ENCODE measurements around the gene C2CD2. TPM values are rescaled to one million over a fixed set of nuclear protein-coding genes. Genes with fewer than 3 reads are reported as not detected.

The C2CD2 gene
- total and polyA plus RNA-seq, 2 donors (not counting 1 experiment from before 2014, with no cell fraction given): 6.8 to 11.9 TPM

DNA sequence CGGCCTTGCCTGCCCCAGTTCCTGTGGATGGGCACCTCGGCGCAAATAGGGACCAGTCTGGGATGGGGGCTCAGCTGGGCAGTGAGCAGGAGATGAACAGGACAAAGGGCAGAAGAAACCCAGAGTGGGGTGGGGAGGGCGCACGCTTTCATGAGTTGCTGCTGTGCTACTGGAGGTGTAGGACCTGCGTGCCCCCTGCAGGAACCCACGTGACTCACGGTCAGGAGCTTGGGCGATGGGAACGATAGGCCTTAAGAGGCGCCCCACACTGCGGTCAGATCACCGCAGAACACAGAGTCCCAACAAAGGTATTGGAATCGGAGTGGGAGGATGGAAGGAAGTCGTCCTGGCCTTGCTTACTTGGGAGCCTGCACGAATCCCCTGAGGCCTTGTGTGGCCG, 91.8 kb downstream of the C2CD2 start:
- ATAC-seq (ENCODE audit: low read depth) (no peak), DNase-seq (no peak)
- H3K27me3 Mint-ChIP-seq: no peaks in the 10 kb centered on the region
- intact Hi-C loops (cut with micrococcal nuclease): loop anchor here (10.0 kb wide), 1 partner anchor 143 kb away; no protein-coding TSS in a partner anchor
- H3K36me3 ChIP-seq (replicated peaks in 1 of 2; ENCODE audit: control extremely low read depth in 1 of 2, control insufficient read depth in 1 of 2, extremely low read depth in 1 of 2, insufficient read depth in 2 of 2, low read length in 1 of 2): peaks cover 0 to 21% of the 10 kb centered on the region in 2 experiments
- TF ChIP-seq, protein P1, sequence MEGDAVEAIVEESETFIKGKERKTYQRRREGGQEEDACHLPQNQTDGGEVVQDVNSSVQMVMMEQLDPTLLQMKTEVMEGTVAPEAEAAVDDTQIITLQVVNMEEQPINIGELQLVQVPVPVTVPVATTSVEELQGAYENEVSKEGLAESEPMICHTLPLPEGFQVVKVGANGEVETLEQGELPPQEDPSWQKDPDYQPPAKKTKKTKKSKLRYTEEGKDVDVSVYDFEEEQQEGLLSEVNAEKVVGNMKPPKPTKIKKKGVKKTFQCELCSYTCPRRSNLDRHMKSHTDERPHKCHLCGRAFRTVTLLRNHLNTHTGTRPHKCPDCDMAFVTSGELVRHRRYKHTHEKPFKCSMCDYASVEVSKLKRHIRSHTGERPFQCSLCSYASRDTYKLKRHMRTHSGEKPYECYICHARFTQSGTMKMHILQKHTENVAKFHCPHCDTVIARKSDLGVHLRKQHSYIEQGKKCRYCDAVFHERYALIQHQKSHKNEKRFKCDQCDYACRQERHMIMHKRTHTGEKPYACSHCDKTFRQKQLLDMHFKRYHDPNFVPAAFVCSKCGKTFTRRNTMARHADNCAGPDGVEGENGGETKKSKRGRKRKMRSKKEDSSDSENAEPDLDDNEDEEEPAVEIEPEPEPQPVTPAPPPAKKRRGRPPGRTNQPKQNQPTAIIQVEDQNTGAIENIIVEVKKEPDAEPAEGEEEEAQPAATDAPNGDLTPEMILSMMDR (IDR thresholded peaks at IDR 0.05): no peak
- TF ChIP-seq EZH2 (IDR thresholded peaks at IDR 0.05; ENCODE audit: borderline replicate concordance, insufficient read depth, low read depth, low read length, poor library complexity, severe bottlenecking): no peak
- ChIA-PET POLR2A (no interaction called here), CTCF (no interaction called here)
- H3K27ac Mint-ChIP-seq: no peak overlapping the region
- H3K27me3 ChIP-seq (replicated peaks in 1 of 4; ENCODE audit: control extremely low read depth in 1 of 4, control insufficient read depth in 3 of 4, insufficient read depth in 4 of 4, low read length in 3 of 4): no peaks in the 10 kb centered on the region
- H3K79me2 ChIP-seq (ENCODE audit: control insufficient read depth, insufficient read depth, low read length): peaks cover 54% of the 10 kb centered on the region
- 88% methylated on average over 15 of the region's 17 CpGs for WGBS (ENCODE audit: insufficient coverage)
- no peak overlapping the region for H3K27ac ChIP-seq (ENCODE audit: low read length in 2 of 2)
- no peak overlapping the region for H2AFZ ChIP-seq (ENCODE audit: insufficient read depth, low read depth, low read length, poor library complexity, severe bottlenecking)
- peaks cover 40% of the 10 kb centered on the region for H4K20me1 ChIP-seq (ENCODE audit: control insufficient read depth, insufficient read depth, low read length, poor library complexity, severe bottlenecking)
- no peaks in the 10 kb centered on the region for H3K9me3 ChIP-seq (ENCODE audit: control extremely low read depth in 1 of 3, control insufficient read depth in 2 of 3, insufficient read depth in 1 of 3, low read length in 2 of 3)
- no peak overlapping the region for H3K9ac ChIP-seq (ENCODE audit: low read length)
- H3K4me3 ChIP-seq (ENCODE audit: control extremely low read depth in 1 of 5, extremely low read depth in 1 of 5, insufficient read depth in 1 of 5, low read depth in 2 of 5, low read length in 4 of 5): no peak overlapping the region
- no peaks in the 10 kb centered on the region for H3K9me3 Mint-ChIP-seq (ENCODE audit: insufficient read depth)
- H3K4me3 Mint-ChIP-seq: no peak overlapping the region
- peaks cover 49% of the 10 kb centered on the region for H3K4me1 Mint-ChIP-seq
- no peak overlapping the region for H3K4me2 ChIP-seq (replicated peaks; ENCODE audit: low read depth, low read length, poor library complexity, severe bottlenecking)
- H3K4me1 ChIP-seq (ENCODE audit: control insufficient read depth in 2 of 2, insufficient read depth in 2 of 2, low read length in 2 of 2): peaks cover 19 to 37% of the 10 kb centered on the region in 2 donors

GRCh38 chr21:41861255-41861654, 92.6 kb downstream of the C2CD2 start:
- H3K27ac ChIP-seq (ENCODE audit: low read length in 2 of 2): no peak overlapping the region
- H3K4me3 ChIP-seq (ENCODE audit: control extremely low read depth in 1 of 5, extremely low read depth in 1 of 5, insufficient read depth in 1 of 5, low read depth in 2 of 5, low read length in 4 of 5): no peak overlapping the region
- peaks cover 19 to 37% of the 10 kb centered on the region in 2 donors for H3K4me1 ChIP-seq (ENCODE audit: control insufficient read depth in 2 of 2, insufficient read depth in 2 of 2, low read length in 2 of 2)
- no peaks in the 10 kb centered on the region for H3K9me3 ChIP-seq (ENCODE audit: control extremely low read depth in 1 of 3, control insufficient read depth in 2 of 3, insufficient read depth in 1 of 3, low read length in 2 of 3)
- intact Hi-C loops (cut with micrococcal nuclease): loop anchor here (10.0 kb wide), 1 partner anchor 144 kb away; no protein-coding TSS in a partner anchor
- no peak overlapping the region for H2AFZ ChIP-seq (ENCODE audit: insufficient read depth, low read depth, low read length, poor library complexity, severe bottlenecking)
- no peak for ATAC-seq (ENCODE audit: low read depth)
- peaks cover 42% of the 10 kb centered on the region for H3K4me1 Mint-ChIP-seq
- H3K36me3 ChIP-seq (replicated peaks in 1 of 2; ENCODE audit: control extremely low read depth in 1 of 2, control insufficient read depth in 1 of 2, extremely low read depth in 1 of 2, insufficient read depth in 2 of 2, low read length in 1 of 2): peaks cover 0 to 28% of the 10 kb centered on the region in 2 experiments
- H3K9ac ChIP-seq (ENCODE audit: low read length): no peak overlapping the region
- no peaks in the 10 kb centered on the region for H3K9me3 Mint-ChIP-seq (ENCODE audit: insufficient read depth)
- ChIA-PET POLR2A (no interaction called here), CTCF (no interaction called here)
- H3K27me3 Mint-ChIP-seq: no peaks in the 10 kb centered on the region
- no peaks in the 10 kb centered on the region for H3K27me3 ChIP-seq (replicated peaks in 1 of 4; ENCODE audit: control extremely low read depth in 1 of 4, control insufficient read depth in 3 of 4, insufficient read depth in 4 of 4, low read length in 3 of 4)
- WGBS (ENCODE audit: insufficient coverage): 75% methylated on average over 2 of the region's 4 CpGs
- no peak overlapping the region for H3K27ac Mint-ChIP-seq
- no peak for TF ChIP-seq EZH2 (IDR thresholded peaks at IDR 0.05; ENCODE audit: borderline replicate concordance, insufficient read depth, low read depth, low read length, poor library complexity, severe bottlenecking)
- no peak for DNase-seq
- peaks cover 33% of the 10 kb centered on the region for H4K20me1 ChIP-seq (ENCODE audit: control insufficient read depth, insufficient read depth, low read length, poor library complexity, severe bottlenecking)
- H3K79me2 ChIP-seq (ENCODE audit: control insufficient read depth, insufficient read depth, low read length): peaks cover 46% of the 10 kb centered on the region
- no peak overlapping the region for H3K4me2 ChIP-seq (replicated peaks; ENCODE audit: low read depth, low read length, poor library complexity, severe bottlenecking)
- no peak overlapping the region for H3K4me3 Mint-ChIP-seq
